T-cell (primary cell): ENCODE data around the gene DHRS2. TPM values are rescaled to one million over a fixed set of nuclear protein-coding genes. Genes with fewer than 3 reads are reported as not detected.

ENCODE experiments used
- ATAC-seq, 4 experiments: fragments of 200-7000 bp in 3 of 4; fragments of 150-1000 bp in 1 of 4; cut with Tn5 transposase; replicated peaks in 1 of 4; 1 replicate in 3 of 4; 2 replicates in 1 of 4; pipeline ENCODE4 v1.10.0; 2021; ENCODE audit warnings: moderate library complexity in 3 of 4, mild to moderate bottlenecking in 2 of 4, moderate number of reproducible peaks in 1 of 4
- CTCF ChIA-PET, 2 donors: fragments of 300-600 bp; sonication (Branson Sonifier 250); formaldehyde crosslinking; loops; one replicate each; lab custom pipeline; 2022; ENCODE audit warnings: antibody characterized with exemption in 2 of 2; lab: Charles Lee
- POLR2A ChIA-PET, 2 donors: fragments of 300-600 bp; sonication (Branson Sonifier 250); formaldehyde crosslinking; loops; one replicate each; lab custom pipeline; 2022; ENCODE audit warnings: antibody characterized with exemption in 2 of 2; lab: Charles Lee
- DNase-seq, 35 experiments: peaks; one replicate each; pipeline versions ENCODE4 v3.0.0 to v3.0.0-alpha.2; 2013 to 2023
- H3K27ac ChIP-seq: one replicate; pipeline ENCODE4 v1.5.1; 2013; ENCODE audit warnings: low read length
- H3K27me3 ChIP-seq, 2 experiments: replicated peaks in 1 of 2; 1 replicate in 1 of 2; 2 replicates in 1 of 2; pipeline versions ENCODE4 v1.6.1 to v1.7.0; 2013; ENCODE audit warnings: low read length in 1 of 2, mixed read lengths in 1 of 2; ENCODE audit not compliant: control insufficient read depth in 2 of 2, insufficient read depth in 2 of 2; ENCODE audit errors: extremely low read depth in 1 of 2
- H3K36me3 ChIP-seq, 2 donors: 1 replicate in 1 of 2; 2 replicates in 1 of 2; pipeline versions ENCODE4 v1.6.1 to v1.7.0; 2013; ENCODE audit warnings: low read length in 1 of 2; ENCODE audit not compliant: control insufficient read depth in 2 of 2, insufficient read depth in 1 of 2; ENCODE audit errors: extremely low read depth in 1 of 2
- H3K4me1 ChIP-seq, 2 experiments: 1 replicate in 1 of 2; 2 replicates in 1 of 2; pipeline versions ENCODE4 v1.6.1 to v1.7.0; 2013; ENCODE audit warnings: low read length in 2 of 2, mixed read lengths in 1 of 2; ENCODE audit not compliant: insufficient read depth in 2 of 2, control insufficient read depth in 1 of 2; ENCODE audit errors: extremely low read depth in 1 of 2
- H3K4me3 ChIP-seq, 2 donors: 1 replicate in 1 of 2; 2 replicates in 1 of 2; pipeline versions ENCODE4 v1.5.1 to v1.7.0; 2013; ENCODE audit warnings: mild to moderate bottlenecking in 2 of 2, low read length in 1 of 2, moderate library complexity in 1 of 2; ENCODE audit not compliant: control insufficient read depth in 1 of 2; ENCODE audit errors: extremely low read depth in 1 of 2
- H3K9me3 ChIP-seq: 2 replicates; pipeline ENCODE4 v1.7.0; 2013
- H3K27ac Mint-ChIP-seq, 2 donors: one replicate each; pipeline ENCODE4 v1.8.0; 2020 to 2021; ENCODE audit warnings: mild to moderate bottlenecking in 2 of 2, mixed read lengths in 2 of 2
- H3K27me3 Mint-ChIP-seq, 2 donors: one replicate each; pipeline ENCODE4 v1.8.0; 2021 to 2022; ENCODE audit warnings: mixed read lengths in 2 of 2
- H3K36me3 Mint-ChIP-seq: one replicate; pipeline ENCODE4 v1.8.0; 2021; ENCODE audit warnings: mixed read lengths
- H3K4me1 Mint-ChIP-seq, 3 donors: one replicate each; pipeline ENCODE4 v1.8.0; 2020 to 2022; ENCODE audit warnings: mixed read lengths in 3 of 3, mild to moderate bottlenecking in 1 of 3
- H3K4me3 Mint-ChIP-seq, 3 donors: one replicate each; pipeline ENCODE4 v1.8.0; 2020 to 2022; ENCODE audit warnings: mild to moderate bottlenecking in 3 of 3, mixed read lengths in 3 of 3, moderate library complexity in 3 of 3
- H3K9me3 Mint-ChIP-seq, 3 donors: one replicate each; pipeline ENCODE4 v1.8.0; 2020 to 2022; ENCODE audit warnings: mixed read lengths in 3 of 3
- WGBS: methylation state at CpG from one replicate; pipeline ENCODE4 v1.1.5; 2013; ENCODE audit warnings: missing lambda C conversion rate; ENCODE audit not compliant: insufficient coverage; 5-methylcytosine and 5-hydroxymethylcytosine counted together
- total RNA-seq, 35 experiments: library from RNA in 6 of 35; stranded (reverse) in 6 of 35; fragments of 120-200 nt in 1 of 35; gene quantifications; one replicate each; pipeline versions ENCODE4 v1.2.1 to v1.2.4 and lab custom pipeline; 2013 to 2026

DHRS2 gene
- total RNA-seq, 5 donors from 2014 or later (not counting 1 experiment from before 2014, with no cell fraction given), result 0.19 to 0.82 (median 0.52) TPM; not detected in 1

DNA sequence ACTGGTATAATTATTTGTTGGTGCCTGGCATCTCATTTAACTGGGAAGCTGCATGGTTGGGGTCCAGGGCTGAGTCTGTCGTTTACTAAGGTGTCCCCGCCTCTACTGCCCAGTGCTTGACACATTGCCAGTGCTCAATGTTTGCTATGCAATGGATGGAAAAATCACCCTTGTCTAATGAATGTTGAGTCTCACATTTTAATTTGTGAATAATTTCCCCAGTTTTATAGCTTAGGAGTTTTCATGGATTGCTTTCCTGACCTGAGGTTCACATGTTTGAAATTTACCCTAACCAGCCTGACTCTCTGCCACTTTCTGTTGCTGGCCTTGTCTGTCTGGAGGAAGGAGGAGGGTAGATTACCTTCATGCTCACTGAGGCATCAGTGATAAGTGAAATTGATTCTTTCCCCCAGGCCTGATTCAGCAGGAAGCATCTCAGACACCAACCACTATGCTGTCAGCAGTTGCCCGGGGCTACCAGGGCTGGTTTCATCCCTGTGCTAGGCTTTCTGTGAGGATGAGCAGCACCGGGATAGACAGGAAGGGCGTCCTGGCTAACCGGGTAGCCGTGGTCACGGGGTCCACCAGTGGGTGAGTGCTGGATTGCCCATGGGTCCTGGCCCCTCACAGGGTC lies 2.4 kb downstream of the DHRS2 start:
- CTCF ChIA-PET, result no interaction called here
- POLR2A ChIA-PET, result no interaction called here
- Mint-ChIP-seq H3K27ac (no peak overlapping the region), H3K4me1 (no peaks in the 10 kb centered on the region), H3K27me3 (no peaks in the 10 kb centered on the region), H3K4me3 (no peak overlapping the region), H3K36me3 (no peaks in the 10 kb centered on the region), H3K9me3 (peaks cover 0 to 2% (median 0%) of the 10 kb centered on the region in 3 donors)
- H3K36me3 ChIP-seq, result no peaks in the 10 kb centered on the region
- H3K27me3 ChIP-seq, result no peaks in the 10 kb centered on the region
- no peak overlapping the region for H3K4me3 ChIP-seq
- no peaks in the 10 kb centered on the region for H3K9me3 ChIP-seq
- DNase-seq, result no peak
- ATAC-seq, result no peak
- 82% methylated on average over 7 of the region's 8 CpGs for WGBS
- no peak overlapping the region for H3K27ac ChIP-seq
- no peaks in the 10 kb centered on the region for H3K4me1 ChIP-seq

- ChIA-PET CTCF (no interaction called here), POLR2A (no interaction called here)
- H3K4me3 ChIP-seq, result no peak overlapping the region
- no peaks in the 10 kb centered on the region for H3K36me3 ChIP-seq
- Mint-ChIP-seq H3K36me3 (no peaks in the 10 kb centered on the region), H3K4me1 (no peaks in the 10 kb centered on the region), H3K27me3 (no peaks in the 10 kb centered on the region), H3K4me3 (no peak overlapping the region), H3K9me3 (peaks cover 0 to 2% (median 0%) of the 10 kb centered on the region in 3 donors), H3K27ac (no peak overlapping the region)
- H3K27me3 ChIP-seq, result no peaks in the 10 kb centered on the region
- no peak overlapping the region for H3K27ac ChIP-seq
- ATAC-seq, result no peak
- DNase-seq, result no peak
- H3K4me1 ChIP-seq, result no peaks in the 10 kb centered on the region
- no peaks in the 10 kb centered on the region for H3K9me3 ChIP-seq
- 91% methylated on average over 16 of the region's 21 CpGs for WGBS
Observed at GRCh38 chr14:23639048-23639890, 3.1 kb downstream of the DHRS2 start.

DNA sequence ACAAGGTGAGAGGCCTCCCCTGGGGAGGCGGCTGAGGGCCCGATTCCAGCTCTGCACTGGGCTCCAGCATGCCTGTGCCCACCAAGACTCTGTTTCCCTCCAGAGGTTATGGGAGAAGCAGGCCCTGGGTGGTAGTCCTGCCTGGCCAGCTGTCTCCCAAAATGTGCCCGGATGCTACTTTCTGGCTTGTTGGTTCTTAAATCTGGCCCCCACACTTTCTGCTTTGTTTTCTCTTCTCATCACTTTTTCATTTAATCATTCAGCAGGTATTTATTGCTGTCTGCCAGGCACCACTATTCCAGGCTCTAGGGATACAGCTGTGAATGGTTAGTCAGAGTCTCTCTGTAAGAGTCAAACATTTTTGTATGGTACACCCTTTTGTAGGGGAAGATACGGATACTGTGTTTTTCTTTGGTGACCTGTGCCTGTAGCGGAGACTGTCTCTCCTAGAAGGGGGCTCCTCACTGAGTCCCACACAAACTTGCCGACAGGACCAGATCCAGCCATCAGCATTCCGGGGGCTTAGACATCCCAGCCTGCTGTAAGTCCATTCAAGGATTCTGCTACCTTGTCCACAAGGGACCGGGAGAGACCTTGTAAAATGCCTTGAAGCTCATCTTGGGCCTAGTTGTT lies 3.8 kb downstream of the DHRS2 start:
- CTCF ChIA-PET, result no interaction called here
- ATAC-seq (no peak), DNase-seq (no peak)
- 91% methylated on average over 6 of the region's 8 CpGs for WGBS
- Histone ChIP-seq H3K4me1 (no peaks in the 10 kb centered on the region), H3K36me3 (no peaks in the 10 kb centered on the region), H3K4me3 (no peak overlapping the region), H3K27ac (no peak overlapping the region), H3K9me3 (no peaks in the 10 kb centered on the region), H3K27me3 (peaks cover 0 to 2% of the 10 kb centered on the region in 2 experiments)
- H3K36me3 Mint-ChIP-seq, result no peaks in the 10 kb centered on the region
- H3K9me3 Mint-ChIP-seq, result peaks cover 0 to 2% (median 0%) of the 10 kb centered on the region in 3 donors
- no peaks in the 10 kb centered on the region for H3K4me1 Mint-ChIP-seq
- no peak overlapping the region for H3K4me3 Mint-ChIP-seq
- POLR2A ChIA-PET, result no interaction called here
- no peak overlapping the region for H3K27ac Mint-ChIP-seq
- no peaks in the 10 kb centered on the region for H3K27me3 Mint-ChIP-seq

DNA sequence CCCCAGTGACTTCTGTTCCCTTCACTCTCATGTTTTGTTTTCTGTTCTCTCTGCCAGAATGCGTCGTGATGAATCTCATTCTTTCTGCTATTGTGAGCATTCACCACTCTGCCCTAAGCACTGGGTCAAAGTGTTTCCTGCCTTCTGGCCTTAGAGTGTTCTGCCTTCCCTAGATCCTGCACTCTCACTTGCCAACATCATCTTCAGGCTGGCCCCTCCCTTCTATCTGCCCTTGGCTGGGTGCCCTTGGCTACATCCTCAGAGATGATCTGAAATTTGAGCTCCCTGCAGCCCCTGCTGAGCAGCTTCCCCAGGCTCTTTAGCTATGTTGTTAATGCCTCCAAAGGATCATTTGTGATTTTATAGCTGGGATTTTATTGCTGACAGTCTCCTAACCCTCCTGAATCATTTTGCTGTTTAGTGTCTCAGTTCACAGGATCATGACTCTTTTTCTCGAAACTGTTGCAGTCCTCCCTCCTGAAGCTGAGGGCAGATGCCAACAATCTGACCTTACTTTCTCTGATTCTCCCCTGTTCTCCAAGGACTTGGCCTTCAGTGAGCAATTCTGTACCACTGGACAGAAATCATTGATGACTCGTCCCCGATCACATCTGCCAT lies 4.5 kb downstream of the DHRS2 start:
- no peak overlapping the region for H3K27ac Mint-ChIP-seq
- 84% methylated on average over 5 of the region's 5 CpGs for WGBS
- Histone ChIP-seq H3K4me3 (no peak overlapping the region), H3K36me3 (no peaks in the 10 kb centered on the region), H3K27ac (no peak overlapping the region), H3K27me3 (peaks cover 0 to 3% of the 10 kb centered on the region in 2 experiments), H3K4me1 (no peaks in the 10 kb centered on the region), H3K9me3 (no peaks in the 10 kb centered on the region)
- no peak overlapping the region for H3K4me3 Mint-ChIP-seq
- ChIA-PET POLR2A (interaction anchor here in 1 of 2 donors (0.5 kb wide), 1 partner anchor 319 kb away, joined by 3 read pairs; no protein-coding TSS in a partner anchor), CTCF (interaction anchor here (2.1 to 2.2 kb wide), 2 partner anchors 8 to 9 kb away, joined by 7 to 9 read pairs; no protein-coding TSS in a partner anchor)
- no peaks in the 10 kb centered on the region for H3K36me3 Mint-ChIP-seq
- no peak for ATAC-seq
- DNase-seq, result no peak
- H3K9me3 Mint-ChIP-seq, result peaks cover 0 to 2% (median 0%) of the 10 kb centered on the region in 3 donors
- H3K4me1 Mint-ChIP-seq, result no peaks in the 10 kb centered on the region
- no peaks in the 10 kb centered on the region for H3K27me3 Mint-ChIP-seq

GRCh38 chr14:23641180-23641914 lies 5.2 kb downstream of the DHRS2 start:
- Mint-ChIP-seq H3K4me1 (no peaks in the 10 kb centered on the region), H3K4me3 (no peak overlapping the region), H3K36me3 (no peaks in the 10 kb centered on the region), H3K9me3 (peaks cover 0 to under 1% (median 0%) of the 10 kb centered on the region in 3 donors), H3K27ac (no peak overlapping the region), H3K27me3 (no peaks in the 10 kb centered on the region)
- peaks cover 0 to 3% of the 10 kb centered on the region in 2 experiments for H3K27me3 ChIP-seq
- no peak overlapping the region for H3K27ac ChIP-seq
- DNase-seq (no peak), ATAC-seq (no peak)
- ChIA-PET POLR2A (interaction anchor here in 1 of 2 donors (0.5 kb wide), 1 partner anchor 318 kb away, joined by 3 read pairs; no protein-coding TSS in a partner anchor), CTCF (interaction anchor here (2.1 to 2.2 kb wide), 2 partner anchors 9 to 10 kb away, joined by 7 to 9 read pairs; no protein-coding TSS in a partner anchor)
- no peaks in the 10 kb centered on the region for H3K9me3 ChIP-seq
- H3K36me3 ChIP-seq, result no peaks in the 10 kb centered on the region
- no peak overlapping the region for H3K4me3 ChIP-seq
- WGBS, result 80% methylated on average over 1 of the region's 4 CpGs
- no peaks in the 10 kb centered on the region for H3K4me1 ChIP-seq
